Upper lobe of left lung (tissue), 4 donors: ENCODE measurements around the gene CUX1.

Experiments used
- EP300 ChIP-seq, 4 donors: sonication (generic); formaldehyde crosslinking; IDR thresholded peaks; one replicate each; pipeline ENCODE4 v1.5.1; 2017; ENCODE audit warnings: antibody characterized with exemption in 4 of 4, control low read depth in 2 of 4
- POLR2A ChIP-seq, 4 donors: fragments of 450-650 bp; IDR thresholded peaks; one replicate each; pipeline ENCODE4 v1.5.1; 2016 to 2017; ENCODE audit warnings: antibody characterized with exemption in 4 of 4, mild to moderate bottlenecking in 2 of 4
- POLR2AphosphoS5 ChIP-seq, 2 donors: sonication (generic); formaldehyde crosslinking; IDR thresholded peaks; one replicate each; pipeline ENCODE4 v1.5.1; 2017; ENCODE audit warnings: antibody characterized with exemption in 2 of 2
- TF ChIP-seq, protein P1 (sequence below), 6 experiments: fragments of 450-650 bp in 4 of 6; fragments of 200-600 bp in 2 of 6; sonication (generic) in 2 of 6; IDR thresholded peaks; one replicate each; pipeline ENCODE4 v1.5.1; 2016 to 2019; ENCODE audit warnings: antibody characterized with exemption in 6 of 6

DNA sequence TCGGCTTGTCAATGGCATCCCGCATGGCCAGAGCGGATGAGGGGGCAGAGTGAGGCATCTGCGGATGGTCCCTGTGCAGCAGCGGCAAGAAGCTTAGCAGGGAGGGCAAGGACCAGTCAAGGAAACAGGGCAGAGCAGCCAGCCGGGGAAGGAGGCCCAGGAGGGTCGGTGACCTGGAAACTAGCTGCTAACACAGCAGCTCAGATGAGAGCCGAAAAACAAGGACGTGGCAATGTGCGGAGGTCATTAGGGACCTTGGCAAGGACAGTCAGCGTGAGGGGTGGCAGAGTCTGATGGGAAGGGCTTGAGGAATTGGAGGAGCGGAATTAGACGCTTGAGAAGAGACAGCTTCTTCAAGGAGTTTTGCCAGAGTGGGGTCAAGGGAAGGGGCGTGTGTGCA, 449.1 kb downstream of the CUX1 start:
- no peak for TF ChIP-seq EP300 (IDR thresholded peaks at IDR 0.05)
- TF ChIP-seq, protein P1, sequence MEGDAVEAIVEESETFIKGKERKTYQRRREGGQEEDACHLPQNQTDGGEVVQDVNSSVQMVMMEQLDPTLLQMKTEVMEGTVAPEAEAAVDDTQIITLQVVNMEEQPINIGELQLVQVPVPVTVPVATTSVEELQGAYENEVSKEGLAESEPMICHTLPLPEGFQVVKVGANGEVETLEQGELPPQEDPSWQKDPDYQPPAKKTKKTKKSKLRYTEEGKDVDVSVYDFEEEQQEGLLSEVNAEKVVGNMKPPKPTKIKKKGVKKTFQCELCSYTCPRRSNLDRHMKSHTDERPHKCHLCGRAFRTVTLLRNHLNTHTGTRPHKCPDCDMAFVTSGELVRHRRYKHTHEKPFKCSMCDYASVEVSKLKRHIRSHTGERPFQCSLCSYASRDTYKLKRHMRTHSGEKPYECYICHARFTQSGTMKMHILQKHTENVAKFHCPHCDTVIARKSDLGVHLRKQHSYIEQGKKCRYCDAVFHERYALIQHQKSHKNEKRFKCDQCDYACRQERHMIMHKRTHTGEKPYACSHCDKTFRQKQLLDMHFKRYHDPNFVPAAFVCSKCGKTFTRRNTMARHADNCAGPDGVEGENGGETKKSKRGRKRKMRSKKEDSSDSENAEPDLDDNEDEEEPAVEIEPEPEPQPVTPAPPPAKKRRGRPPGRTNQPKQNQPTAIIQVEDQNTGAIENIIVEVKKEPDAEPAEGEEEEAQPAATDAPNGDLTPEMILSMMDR (IDR thresholded peaks at IDR 0.05): no peak
- TF ChIP-seq POLR2A (IDR thresholded peaks at IDR 0.05): no peak
- no peak for TF ChIP-seq POLR2AphosphoS5 (IDR thresholded peaks at IDR 0.05)
